NT2/D1 (cell line): ENCODE measurements around the gene CACNB2.

Source experiments
- DNase-seq: peaks from one replicate; pipeline ENCODE4 v3.0.0-alpha.2; 2011; ENCODE audit warnings: low read depth, low spot score
- H3K27me3 ChIP-seq: 2 replicates; pipeline ENCODE4 v1.6.0; 2011; ENCODE audit warnings: mild to moderate bottlenecking; ENCODE audit not compliant: insufficient read length, insufficient read depth
- H3K36me3 ChIP-seq: 2 replicates; pipeline ENCODE4 v1.6.1; 2011; ENCODE audit warnings: mild to moderate bottlenecking, low read length, mixed read lengths; ENCODE audit not compliant: insufficient read depth, insufficient read length
- H3K4me1 ChIP-seq: 2 replicates; pipeline ENCODE4 v1.5.1; 2011; ENCODE audit not compliant: insufficient read depth, insufficient read length
- H3K4me3 ChIP-seq: 2 replicates; pipeline ENCODE4 v1.5.1; 2011; ENCODE audit warnings: low read depth; ENCODE audit not compliant: insufficient read length
- H3K9ac ChIP-seq: 2 replicates; pipeline ENCODE4 v1.6.0; 2011; ENCODE audit warnings: low read depth; ENCODE audit not compliant: insufficient read length
- H3K9me3 ChIP-seq: 2 replicates; pipeline ENCODE4 v1.5.1; 2011; ENCODE audit warnings: mild to moderate bottlenecking, low read length; ENCODE audit not compliant: insufficient read depth
- SUZ12 ChIP-seq: IDR thresholded peaks from 2 replicates; pipeline ENCODE4 v1.6.1; 2011; ENCODE audit not compliant: insufficient read length, insufficient read depth; ENCODE audit errors: extremely low read depth
- YY1 ChIP-seq: IDR thresholded peaks from 2 replicates; pipeline ENCODE4 v1.6.1; 2011; ENCODE audit not compliant: insufficient read length, insufficient read depth
- ZNF274 ChIP-seq: IDR thresholded peaks from 2 replicates; pipeline ENCODE4 v1.6.1; 2011; ENCODE audit warnings: mild to moderate bottlenecking, low read depth, low read length

CACNB2 gene

DNA sequence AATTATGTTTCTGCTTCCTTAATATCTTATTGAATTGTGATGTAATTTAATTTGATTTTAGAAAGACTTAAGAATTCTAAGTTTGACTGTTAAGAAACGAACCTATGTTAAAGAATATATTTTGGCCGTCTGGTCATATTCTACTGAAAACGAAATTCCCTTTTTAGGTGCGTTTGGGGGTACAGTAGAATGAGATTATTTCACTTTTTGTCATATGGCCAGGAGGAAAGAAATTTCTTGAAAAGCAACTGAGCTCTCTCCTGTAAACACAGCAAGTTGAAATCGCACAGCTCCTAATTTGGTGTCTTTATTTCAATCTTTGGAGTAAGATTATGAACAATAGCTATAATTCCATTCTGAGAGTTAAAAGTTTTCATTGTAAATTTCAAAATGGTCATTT, 227.6 kb downstream of the CACNB2 start:
- Histone ChIP-seq H3K9me3 (no peaks in the 10 kb centered on the region), H3K4me3 (no peak overlapping the region), H3K27me3 (no peaks in the 10 kb centered on the region), H3K4me1 (no peaks in the 10 kb centered on the region), H3K9ac (no peak overlapping the region), H3K36me3 (no peaks in the 10 kb centered on the region)
- DNase-seq, result no peak
- TF ChIP-seq YY1 (no peak), SUZ12 (no peak), ZNF274 (no peak)

DNA sequence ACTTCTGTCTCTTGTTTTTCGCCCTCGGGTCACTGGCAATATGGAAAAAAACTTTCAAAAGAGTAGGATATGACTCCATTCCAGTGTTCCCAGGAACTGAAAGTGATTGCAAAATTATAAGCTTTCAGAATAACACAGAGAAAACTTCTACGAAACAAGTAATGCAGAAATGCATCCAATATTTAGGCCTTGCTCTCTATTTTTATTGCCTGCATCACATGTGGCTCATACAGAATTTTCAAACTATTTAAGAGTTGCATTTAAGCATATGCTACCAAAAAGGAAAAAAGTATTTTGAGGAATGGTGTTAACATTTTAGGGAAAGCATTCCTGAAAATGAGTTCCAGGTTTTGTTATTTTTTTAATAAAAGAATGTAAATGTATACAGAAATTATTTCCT, 228.0 kb downstream of the CACNB2 start:
- Histone ChIP-seq H3K9ac (no peak overlapping the region), H3K9me3 (no peaks in the 10 kb centered on the region), H3K27me3 (no peaks in the 10 kb centered on the region), H3K4me3 (no peak overlapping the region), H3K4me1 (no peaks in the 10 kb centered on the region), H3K36me3 (no peaks in the 10 kb centered on the region)
- DNase-seq, result no peak
- TF ChIP-seq YY1, result no peak
- TF ChIP-seq ZNF274, result no peak
- no peak for TF ChIP-seq SUZ12

DNA sequence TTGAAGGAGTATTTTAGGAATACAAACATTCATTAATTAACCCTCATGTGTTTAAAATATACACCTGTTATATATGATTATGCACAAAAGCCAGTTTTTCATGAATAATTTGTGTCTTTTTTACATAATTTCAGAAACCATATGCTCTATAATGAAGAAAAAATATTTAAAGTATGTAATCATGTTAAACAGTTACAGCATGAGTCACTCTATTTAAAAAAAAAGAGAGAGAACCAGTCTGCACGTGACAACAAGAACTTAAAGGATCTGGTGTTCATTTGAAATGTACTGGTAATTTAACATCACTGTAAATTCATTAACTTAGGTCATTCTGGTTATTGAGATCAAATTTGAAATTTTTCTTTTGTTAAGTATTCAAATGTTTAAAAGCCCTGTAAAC, 228.5 kb downstream of the CACNB2 start:
- no peaks in the 10 kb centered on the region for H3K27me3 ChIP-seq
- H3K36me3 ChIP-seq, result no peaks in the 10 kb centered on the region
- DNase-seq, result no peak
- TF ChIP-seq YY1, result no peak
- no peak for TF ChIP-seq ZNF274
- TF ChIP-seq SUZ12, result no peak
- no peak overlapping the region for H3K9ac ChIP-seq
- H3K4me3 ChIP-seq, result no peak overlapping the region
- no peaks in the 10 kb centered on the region for H3K4me1 ChIP-seq
- H3K9me3 ChIP-seq, result no peaks in the 10 kb centered on the region

DNA sequence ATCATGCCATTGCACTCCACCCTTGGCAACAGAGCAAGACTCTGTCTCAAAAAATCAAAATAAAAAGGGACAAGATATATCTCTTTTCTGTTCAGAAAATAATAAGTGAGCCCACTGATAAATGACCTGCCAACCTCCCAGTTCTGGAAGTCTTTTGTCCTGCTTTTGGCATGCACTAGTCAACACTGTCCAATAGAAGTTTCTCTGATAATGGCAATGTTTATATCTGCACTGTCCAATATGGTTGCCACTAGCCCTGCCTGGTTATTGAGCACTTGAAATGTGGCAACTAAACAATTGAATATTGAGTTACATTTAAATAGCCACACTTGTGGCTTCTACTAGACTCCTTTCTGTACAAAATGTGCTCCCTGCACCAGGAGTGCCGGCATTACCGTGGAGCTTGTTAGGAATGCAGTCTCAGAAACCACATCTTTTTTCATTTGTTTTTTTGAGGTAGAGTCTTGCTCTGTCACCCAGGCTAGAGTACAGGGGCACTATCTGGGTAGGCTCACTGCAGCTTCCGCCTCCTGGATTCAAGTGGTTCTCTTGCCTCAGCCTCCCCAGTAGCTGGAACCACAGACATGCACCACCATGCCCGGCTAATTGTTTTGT, 229.7 kb downstream of the CACNB2 start:
- DNase-seq, result no peak
- H3K27me3 ChIP-seq, result no peaks in the 10 kb centered on the region
- H3K4me3 ChIP-seq, result no peak overlapping the region
- H3K4me1 ChIP-seq, result no peaks in the 10 kb centered on the region
- H3K9me3 ChIP-seq, result no peaks in the 10 kb centered on the region
- TF ChIP-seq YY1 (no peak), ZNF274 (no peak), SUZ12 (no peak)
- H3K9ac ChIP-seq, result no peak overlapping the region
- H3K36me3 ChIP-seq, result no peaks in the 10 kb centered on the region

DNA sequence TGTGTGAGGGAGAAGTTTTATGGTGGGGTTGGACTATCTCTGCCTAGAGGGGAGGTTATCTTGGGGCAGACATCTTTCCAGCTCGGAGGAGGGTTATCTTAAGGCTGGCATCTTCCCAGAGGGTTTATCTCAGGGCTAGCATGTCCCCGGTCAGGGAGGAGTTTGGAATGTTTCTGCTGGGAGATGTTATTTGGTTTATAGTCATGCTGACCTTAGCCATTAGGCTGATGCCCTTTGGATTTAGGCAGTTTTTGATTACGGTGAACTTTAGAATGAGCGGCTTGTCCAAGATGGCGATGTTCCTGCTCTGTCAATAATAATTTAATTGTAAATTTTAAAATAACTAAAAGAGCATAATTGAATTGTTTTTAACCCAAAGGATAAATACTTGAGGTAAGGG, 236.4 kb downstream of the CACNB2 start:
- Histone ChIP-seq H3K27me3 (no peaks in the 10 kb centered on the region), H3K4me1 (no peaks in the 10 kb centered on the region), H3K36me3 (no peaks in the 10 kb centered on the region), H3K4me3 (no peak overlapping the region), H3K9ac (no peak overlapping the region), H3K9me3 (peaks cover 7% of the 10 kb centered on the region)
- no peak for DNase-seq
- TF ChIP-seq ZNF274, result no peak
- no peak for TF ChIP-seq SUZ12
- no peak for TF ChIP-seq YY1

DNA sequence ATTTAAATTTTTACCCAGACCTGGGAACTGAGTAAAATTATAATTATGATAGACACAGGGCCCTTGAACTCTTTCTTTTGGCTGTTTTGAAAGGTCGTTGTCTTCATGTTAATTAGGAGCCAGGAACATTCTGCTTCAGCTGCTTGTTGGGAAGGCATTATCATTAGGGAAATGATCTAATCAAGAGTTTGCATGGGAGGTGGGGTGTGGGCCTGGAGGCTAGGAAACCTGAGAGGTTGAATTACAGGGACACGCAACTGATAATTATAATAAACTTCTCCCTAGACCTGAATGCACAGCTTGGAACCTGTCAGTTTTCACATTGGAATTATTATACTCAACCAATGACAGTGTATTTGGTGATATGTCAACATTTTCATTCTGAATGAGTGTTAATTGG, 237.7 kb downstream of the CACNB2 start:
- Histone ChIP-seq H3K9ac (no peak overlapping the region), H3K9me3 (peaks cover 7% of the 10 kb centered on the region), H3K4me1 (no peaks in the 10 kb centered on the region), H3K4me3 (no peak overlapping the region), H3K27me3 (no peaks in the 10 kb centered on the region), H3K36me3 (no peaks in the 10 kb centered on the region)
- TF ChIP-seq YY1 (no peak), ZNF274 (no peak), SUZ12 (no peak)
- DNase-seq, result no peak

DNA sequence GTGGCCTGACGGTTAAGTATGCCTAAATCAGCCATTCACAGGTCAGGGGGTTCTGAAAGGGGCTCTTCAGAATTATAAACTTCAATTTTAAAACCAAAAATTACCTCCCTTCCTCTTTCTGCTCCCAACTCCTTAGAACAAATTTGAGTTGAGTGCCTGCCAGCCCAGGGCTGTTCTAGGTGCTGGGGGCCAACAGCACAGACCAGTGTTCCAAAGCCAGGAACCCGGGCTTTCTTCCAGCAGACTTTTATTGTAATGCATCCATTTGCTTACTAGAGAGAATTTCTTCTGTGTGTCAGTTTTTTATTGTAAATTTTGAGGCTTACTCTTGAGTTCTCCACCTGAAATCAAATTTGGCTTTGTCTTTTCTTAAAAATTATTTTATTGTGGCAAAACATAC, 238.5 kb downstream of the CACNB2 start:
- no peak for TF ChIP-seq SUZ12
- Histone ChIP-seq H3K9ac (no peak overlapping the region), H3K36me3 (no peaks in the 10 kb centered on the region)

DNA sequence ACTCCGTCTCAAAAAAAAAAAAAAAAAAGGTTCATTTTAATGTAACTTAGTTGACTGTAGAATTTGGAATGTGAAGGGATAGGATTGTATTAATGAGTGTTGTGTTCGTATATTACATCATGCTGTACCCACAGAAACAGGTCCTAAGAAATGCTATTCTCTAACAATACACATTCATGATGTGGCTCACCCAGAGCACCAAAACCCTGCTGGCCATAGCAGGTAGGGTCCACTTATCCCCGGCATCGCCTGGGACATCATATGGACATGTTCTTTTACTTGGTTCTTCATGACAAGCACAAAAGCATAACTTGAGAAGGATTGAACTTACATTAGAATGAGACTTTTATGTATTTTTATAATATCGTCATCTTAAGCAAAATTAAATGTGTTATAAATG, 241.5 kb downstream of the CACNB2 start:
- H3K36me3 ChIP-seq, result no peaks in the 10 kb centered on the region
- H3K4me3 ChIP-seq, result no peak overlapping the region
- TF ChIP-seq SUZ12, result no peak
- TF ChIP-seq YY1, result no peak
- TF ChIP-seq ZNF274, result no peak
- 0 out of 2 replicates have a peak, but pooled peaks cover under 1% of the 10 kb centered on the region for H3K9me3 ChIP-seq
- no peaks in the 10 kb centered on the region for H3K27me3 ChIP-seq
- H3K9ac ChIP-seq, result no peak overlapping the region
- no peak for DNase-seq
- H3K4me1 ChIP-seq, result no peaks in the 10 kb centered on the region

More for the DNA sequence above, 238.5 kb downstream of the CACNB2 start:
- Histone ChIP-seq H3K27me3 (no peaks in the 10 kb centered on the region), H3K4me3 (no peak overlapping the region), H3K9me3 (peaks cover 7% of the 10 kb centered on the region), H3K4me1 (no peaks in the 10 kb centered on the region)
- no peak for DNase-seq
